Astrocyte (in vitro differentiated cells and primary cell): Measurements from ENCODE around the gene MLN. TPM values are rescaled to one million over a fixed set of nuclear protein-coding genes. Genes with fewer than 3 reads are reported as not detected.
A peak's percentile ranks its signal among the peaks of the same experiment; 100 is the strongest.

Experiments
- DNase-seq: peaks from one replicate; pipeline ENCODE4 v3.0.0-alpha.2; 2010; ENCODE audit warnings: low read depth
- FAIRE-seq: peaks from 2 replicates; lab custom pipeline; 2011; peaks lifted over from hg19 to GRCh38; lab: Jason Lieb, UNC
- H2AFZ ChIP-seq: 2 replicates; pipeline ENCODE4 v1.6.0; 2012; ENCODE audit warnings: low read depth, low read length, inconsistent platforms
- H3K27ac ChIP-seq: 2 replicates; pipeline ENCODE4 v1.5.1; 2011; ENCODE audit warnings: low read depth, low read length, inconsistent platforms
- H3K27me3 ChIP-seq: 2 replicates; pipeline ENCODE4 v1.6.0; 2011; ENCODE audit warnings: low read length, inconsistent platforms; ENCODE audit not compliant: insufficient read depth
- H3K36me3 ChIP-seq: 2 replicates; pipeline ENCODE4 v1.5.1; 2011; ENCODE audit warnings: low read length, inconsistent platforms; ENCODE audit not compliant: insufficient read depth
- H3K4me1 ChIP-seq: 2 replicates; pipeline ENCODE4 v1.5.1; 2011; ENCODE audit warnings: low read length, inconsistent platforms; ENCODE audit not compliant: insufficient read depth
- H3K4me2 ChIP-seq: 2 replicates; pipeline ENCODE4 v1.6.0; 2012; ENCODE audit warnings: low read length, inconsistent platforms
- H3K4me3 ChIP-seq: 2 replicates; pipeline ENCODE4 v1.5.1; 2011; ENCODE audit warnings: low read depth, mild to moderate bottlenecking, low read length, inconsistent platforms; ENCODE audit not compliant: insufficient read depth
- H3K79me2 ChIP-seq: 2 replicates; pipeline ENCODE4 v1.6.0; 2012; ENCODE audit warnings: mild to moderate bottlenecking, low read length, inconsistent platforms; ENCODE audit not compliant: insufficient read depth
- H3K9ac ChIP-seq: 2 replicates; pipeline ENCODE4 v1.6.0; 2012; ENCODE audit warnings: mild to moderate bottlenecking, low read length, inconsistent platforms
- H3K9me3 ChIP-seq: 2 replicates; pipeline ENCODE4 v1.5.1; 2012; ENCODE audit warnings: low read depth, mild to moderate bottlenecking, low read length, inconsistent platforms; ENCODE audit not compliant: insufficient read depth
- H4K20me1 ChIP-seq: 2 replicates; pipeline ENCODE4 v1.6.0; 2012; ENCODE audit warnings: low read length, inconsistent platforms; ENCODE audit not compliant: insufficient read depth
- H3K27ac Mint-ChIP-seq: one replicate; pipeline ENCODE4 v1.8.0; 2021; ENCODE audit warnings: mild to moderate bottlenecking, mixed read lengths; ENCODE audit not compliant: unreplicated experiment
- H3K27me3 Mint-ChIP-seq: one replicate; pipeline ENCODE4 v1.8.0; 2021; ENCODE audit warnings: low read depth, mixed read lengths; ENCODE audit not compliant: unreplicated experiment
- H3K36me3 Mint-ChIP-seq: one replicate; pipeline ENCODE4 v1.8.0; 2021; ENCODE audit warnings: low read depth, mixed read lengths; ENCODE audit not compliant: unreplicated experiment
- H3K4me1 Mint-ChIP-seq: one replicate; pipeline ENCODE4 v1.8.0; 2021; ENCODE audit warnings: low read depth, mixed read lengths; ENCODE audit not compliant: unreplicated experiment
- H3K4me3 Mint-ChIP-seq: one replicate; pipeline ENCODE4 v1.8.0; 2021; ENCODE audit warnings: mild to moderate bottlenecking, moderate library complexity, mixed read lengths; ENCODE audit not compliant: unreplicated experiment
- H3K9me3 Mint-ChIP-seq: one replicate; pipeline ENCODE4 v1.8.0; 2021; ENCODE audit warnings: mild to moderate bottlenecking, mixed read lengths; ENCODE audit not compliant: unreplicated experiment
- EZH2 ChIP-seq: IDR thresholded peaks from 2 replicates; pipeline ENCODE4 v1.6.1; 2012; ENCODE audit warnings: mild to moderate bottlenecking, low read length, inconsistent platforms; ENCODE audit not compliant: insufficient read depth
- total RNA-seq: library from RNA; stranded (reverse); gene quantifications from 2 replicates; pipeline ENCODE4 v1.2.1, GENCODE V29; 2021
- TF ChIP-seq, protein P1 (sequence below): IDR thresholded peaks from 2 replicates; pipeline ENCODE4 v1.5.1; 2011; ENCODE audit warnings: low read depth, mild to moderate bottlenecking, inconsistent platforms, low read length, moderate library complexity; ENCODE audit not compliant: insufficient read depth

MLN gene
- total RNA-seq, 1 donor from 2014 or later, result not detected

DNA sequence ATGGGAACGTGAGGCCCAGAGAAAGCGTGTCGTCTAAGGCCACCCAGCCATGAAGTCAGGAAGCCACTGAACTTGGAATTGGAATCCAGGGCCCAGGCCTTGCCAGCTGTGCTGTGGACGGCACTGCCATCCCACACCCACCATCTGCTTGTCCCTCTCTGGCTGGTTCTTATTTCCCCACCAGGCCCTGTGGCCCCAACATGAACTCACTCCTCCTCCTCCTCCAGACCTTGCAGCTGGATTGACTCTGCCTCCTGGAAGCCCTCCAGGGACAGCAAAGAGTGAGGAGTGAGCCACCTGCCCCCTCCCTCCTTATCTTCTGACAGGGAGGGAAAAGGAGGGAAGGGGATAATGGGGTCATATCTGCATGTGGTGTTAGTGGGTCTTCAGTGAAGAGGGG, 41.1 kb downstream of the MLN start:
- FAIRE-seq, result no peak
- H3K36me3 Mint-ChIP-seq, result no peaks in the 10 kb centered on the region
- Histone ChIP-seq H3K4me3 (no peak overlapping the region), H3K9ac (no peak overlapping the region), H2AFZ (no peak overlapping the region), H3K36me3 (no peaks in the 10 kb centered on the region), H3K4me1 (no peaks in the 10 kb centered on the region), H4K20me1 (no peaks in the 10 kb centered on the region), H3K9me3 (peaks cover 4% of the 10 kb centered on the region), H3K4me2 (no peak overlapping the region), H3K27ac (no peak overlapping the region), H3K27me3 (no peaks in the 10 kb centered on the region), H3K79me2 (no peaks in the 10 kb centered on the region)
- H3K4me3 Mint-ChIP-seq, result no peak overlapping the region
- H3K27me3 Mint-ChIP-seq, result peaks cover 24% of the 10 kb centered on the region
- DNase-seq, result no peak
- no peak overlapping the region for H3K27ac Mint-ChIP-seq
- peaks cover 3% of the 10 kb centered on the region for H3K4me1 Mint-ChIP-seq
- peaks cover 7% of the 10 kb centered on the region for H3K9me3 Mint-ChIP-seq
- TF ChIP-seq, protein P1, sequence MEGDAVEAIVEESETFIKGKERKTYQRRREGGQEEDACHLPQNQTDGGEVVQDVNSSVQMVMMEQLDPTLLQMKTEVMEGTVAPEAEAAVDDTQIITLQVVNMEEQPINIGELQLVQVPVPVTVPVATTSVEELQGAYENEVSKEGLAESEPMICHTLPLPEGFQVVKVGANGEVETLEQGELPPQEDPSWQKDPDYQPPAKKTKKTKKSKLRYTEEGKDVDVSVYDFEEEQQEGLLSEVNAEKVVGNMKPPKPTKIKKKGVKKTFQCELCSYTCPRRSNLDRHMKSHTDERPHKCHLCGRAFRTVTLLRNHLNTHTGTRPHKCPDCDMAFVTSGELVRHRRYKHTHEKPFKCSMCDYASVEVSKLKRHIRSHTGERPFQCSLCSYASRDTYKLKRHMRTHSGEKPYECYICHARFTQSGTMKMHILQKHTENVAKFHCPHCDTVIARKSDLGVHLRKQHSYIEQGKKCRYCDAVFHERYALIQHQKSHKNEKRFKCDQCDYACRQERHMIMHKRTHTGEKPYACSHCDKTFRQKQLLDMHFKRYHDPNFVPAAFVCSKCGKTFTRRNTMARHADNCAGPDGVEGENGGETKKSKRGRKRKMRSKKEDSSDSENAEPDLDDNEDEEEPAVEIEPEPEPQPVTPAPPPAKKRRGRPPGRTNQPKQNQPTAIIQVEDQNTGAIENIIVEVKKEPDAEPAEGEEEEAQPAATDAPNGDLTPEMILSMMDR, result no peak
- TF ChIP-seq EZH2, result no peak

DNA sequence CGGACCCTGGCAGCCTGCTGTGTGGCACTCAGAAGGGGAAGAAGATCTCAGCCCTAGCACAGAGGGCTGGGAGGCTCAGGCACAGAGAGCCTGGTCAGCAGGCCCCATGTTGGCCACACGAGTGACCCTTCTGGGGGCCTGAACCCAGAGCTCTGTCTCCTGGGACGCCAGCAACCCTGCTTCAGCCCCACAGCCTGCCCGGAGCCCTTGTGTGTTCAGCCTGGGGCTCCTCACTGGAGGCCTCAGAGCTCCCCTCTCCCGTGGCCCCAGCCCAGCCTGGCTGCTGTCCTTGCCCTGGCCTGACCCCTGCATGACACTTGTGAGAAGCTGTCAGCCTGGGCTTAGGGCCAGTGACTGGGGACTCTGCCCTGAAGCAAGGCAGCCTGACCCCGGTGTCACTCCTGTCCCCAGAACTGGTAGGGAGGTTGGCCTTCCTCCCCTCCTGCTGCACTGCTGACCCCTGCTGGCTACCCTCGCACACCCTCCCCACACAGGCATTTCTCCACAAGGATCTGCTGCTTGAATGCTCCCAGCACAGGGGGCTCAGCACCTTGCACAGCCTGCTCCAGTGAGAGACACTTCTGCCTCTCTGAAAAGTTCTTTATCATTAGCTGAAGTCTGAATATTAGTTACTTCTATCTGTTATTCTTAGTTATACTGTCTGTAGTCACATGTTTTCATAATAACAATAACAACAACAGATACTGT, 41.7 kb downstream of the MLN start:
- H3K9ac ChIP-seq, result no peak overlapping the region
- H3K79me2 ChIP-seq, result no peaks in the 10 kb centered on the region
- TF ChIP-seq EZH2, result no peak
- TF ChIP-seq, protein P1, result peak; percentile 31
- no peaks in the 10 kb centered on the region for H3K36me3 ChIP-seq
- Mint-ChIP-seq H3K4me1 (no peaks in the 10 kb centered on the region), H3K27me3 (peaks cover 24% of the 10 kb centered on the region), H3K9me3 (peaks cover 7% of the 10 kb centered on the region), H3K4me3 (no peak overlapping the region), H3K27ac (no peak overlapping the region), H3K36me3 (no peaks in the 10 kb centered on the region)
- DNase-seq (no peak), FAIRE-seq (no peak)
- H3K4me2 ChIP-seq, result no peak overlapping the region
- no peak overlapping the region for H3K27ac ChIP-seq
- no peaks in the 10 kb centered on the region for H3K27me3 ChIP-seq
- H3K9me3 ChIP-seq, result no peaks in the 10 kb centered on the region
- H3K4me3 ChIP-seq, result no peak overlapping the region
- H2AFZ ChIP-seq, result no peak overlapping the region
- H4K20me1 ChIP-seq, result no peaks in the 10 kb centered on the region
- no peaks in the 10 kb centered on the region for H3K4me1 ChIP-seq

DNA sequence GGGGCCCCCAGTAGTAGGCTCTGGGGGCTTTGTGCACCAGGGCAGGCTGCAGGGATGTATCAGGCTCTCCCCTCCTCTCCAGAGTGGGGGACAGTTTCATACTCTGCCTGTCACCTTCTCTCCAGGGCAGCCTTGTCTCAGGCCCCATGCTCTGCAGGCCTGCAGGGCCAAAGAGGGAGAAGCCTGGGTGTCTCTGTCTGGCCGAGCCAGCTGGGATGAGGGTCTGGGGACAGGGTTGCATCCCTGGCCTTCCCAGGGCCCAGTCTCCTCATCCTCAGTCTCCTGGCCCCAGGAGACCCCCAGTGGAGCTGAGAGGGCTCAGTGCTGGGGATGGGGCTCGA, 42.3 kb downstream of the MLN start:
- H3K9me3 ChIP-seq, result no peaks in the 10 kb centered on the region
- H3K27ac ChIP-seq, result no peak overlapping the region
- H3K36me3 ChIP-seq, result no peaks in the 10 kb centered on the region
- no peaks in the 10 kb centered on the region for H3K79me2 ChIP-seq
- no peak overlapping the region for H2AFZ ChIP-seq
- H4K20me1 ChIP-seq, result no peaks in the 10 kb centered on the region
- Mint-ChIP-seq H3K4me1 (no peaks in the 10 kb centered on the region), H3K27me3 (peaks cover 24% of the 10 kb centered on the region), H3K36me3 (no peaks in the 10 kb centered on the region), H3K27ac (no peak overlapping the region), H3K9me3 (peaks cover 4% of the 10 kb centered on the region), H3K4me3 (no peak overlapping the region)
- H3K9ac ChIP-seq, result no peak overlapping the region
- H3K4me2 ChIP-seq, result no peak overlapping the region
- no peak overlapping the region for H3K4me3 ChIP-seq
- no peaks in the 10 kb centered on the region for H3K27me3 ChIP-seq
- DNase-seq (no peak), FAIRE-seq (no peak)
- TF ChIP-seq EZH2, result no peak
- TF ChIP-seq, protein P1, result no peak
- H3K4me1 ChIP-seq, result no peaks in the 10 kb centered on the region
